ENCODE results near the gene ALB. TPM values are rescaled to one million over a fixed set of nuclear protein-coding genes. Genes with fewer than 3 reads are reported as not detected.

ALB gene
- polyA plus RNA-seq, 1 donor, result 20.3 TPM

DNA sequence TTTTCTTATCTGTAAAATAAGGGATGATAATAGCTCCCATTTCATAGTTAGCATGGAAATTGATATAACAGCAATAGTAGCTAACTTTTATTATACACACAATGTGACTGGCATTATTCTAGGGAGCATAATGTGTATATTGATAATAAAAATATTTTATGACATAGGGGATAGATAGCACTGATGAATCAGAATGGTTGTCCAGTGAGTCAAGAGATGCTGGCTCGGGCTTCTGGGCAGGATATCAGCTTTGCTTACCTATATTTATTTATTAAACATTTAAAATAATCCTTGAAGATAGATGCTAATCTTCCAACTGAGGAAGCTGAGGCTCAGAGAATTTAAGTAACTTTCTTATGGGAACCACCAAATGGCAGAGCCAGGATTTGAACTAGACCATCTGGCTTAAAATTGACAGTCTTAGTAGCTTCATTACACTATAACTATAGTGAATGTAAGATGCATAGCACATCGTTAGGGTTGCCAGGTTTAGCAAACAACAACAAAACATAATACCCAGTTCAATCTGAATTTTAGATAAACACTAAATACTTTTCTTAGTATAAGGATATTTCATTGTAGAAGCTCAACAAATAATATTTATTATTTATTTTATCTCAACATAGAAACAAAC, 34.6 kb downstream of the ALB start:
- 40% methylated on average over 2 of the region's 2 CpGs for WGBS (ENCODE audit: insufficient coverage, low lambda C conversion rate)
- Histone ChIP-seq H3K27ac (ENCODE audit: low read length) (no peak overlapping the region), H3K27me3 (ENCODE audit: control insufficient read depth, insufficient read depth, low read length) (no peaks in the 10 kb centered on the region), H3K4me1 (ENCODE audit: control insufficient read depth, insufficient read depth, low read length) (peaks cover 4% of the 10 kb centered on the region), H3K4me3 (ENCODE audit: low read length) (no peak overlapping the region), H3K36me3 (ENCODE audit: control insufficient read depth, insufficient read depth, low read length) (no peaks in the 10 kb centered on the region), H3K9me3 (ENCODE audit: control insufficient read depth, low read depth, low read length) (no peaks in the 10 kb centered on the region)
- DNase-seq, result no peak

DNA sequence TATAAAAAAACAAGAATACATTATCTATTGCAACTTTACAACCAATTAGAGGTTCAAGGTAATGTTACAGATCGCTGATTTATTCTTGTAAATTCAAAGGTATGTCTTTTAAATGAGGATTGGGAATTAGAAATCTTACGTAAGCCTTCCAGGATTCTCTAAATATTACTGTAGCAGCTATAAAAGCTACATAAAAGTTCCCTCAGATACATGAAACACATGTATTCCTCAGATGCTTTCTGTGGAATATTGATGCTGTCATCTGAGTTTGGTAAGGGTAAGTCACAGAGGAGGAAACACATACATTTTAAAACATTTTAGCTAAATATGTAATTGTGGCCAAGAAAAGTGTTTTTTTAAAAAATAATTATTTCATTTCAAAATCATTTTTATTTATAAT, 35.4 kb downstream of the ALB start:
- 100% methylated on average over 1 of the region's 2 CpGs for WGBS (ENCODE audit: insufficient coverage, low lambda C conversion rate)
- H3K4me1 ChIP-seq (ENCODE audit: control insufficient read depth, insufficient read depth, low read length), result peaks cover 4% of the 10 kb centered on the region
- no peak for DNase-seq
- H3K36me3 ChIP-seq (ENCODE audit: control insufficient read depth, insufficient read depth, low read length), result no peaks in the 10 kb centered on the region
- no peak overlapping the region for H3K4me3 ChIP-seq (ENCODE audit: low read length)
- no peak overlapping the region for H3K27ac ChIP-seq (ENCODE audit: low read length)
- H3K27me3 ChIP-seq (ENCODE audit: control insufficient read depth, insufficient read depth, low read length), result no peaks in the 10 kb centered on the region
- H3K9me3 ChIP-seq (ENCODE audit: control insufficient read depth, low read depth, low read length), result no peaks in the 10 kb centered on the region

DNA sequence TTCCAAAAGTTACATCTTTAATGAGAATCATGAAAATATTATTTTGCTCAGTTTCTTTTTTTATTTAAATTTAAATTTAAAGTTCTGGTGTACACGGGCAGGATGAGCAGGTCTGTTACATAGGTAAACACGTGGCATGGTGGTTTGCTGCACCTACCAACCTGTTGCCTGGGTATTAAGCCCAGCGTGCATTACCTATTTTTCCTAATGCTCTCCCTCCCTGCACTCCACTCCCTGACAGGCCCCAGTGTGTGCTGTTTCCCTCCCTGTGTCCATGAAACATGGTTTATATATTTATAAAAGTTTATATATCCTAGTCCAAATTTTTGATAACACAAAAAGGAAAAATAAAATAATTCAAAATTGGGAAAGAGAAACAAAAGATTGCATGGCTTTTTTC, 35.9 kb downstream of the ALB start:
- Histone ChIP-seq H3K27me3 (ENCODE audit: control insufficient read depth, insufficient read depth, low read length) (no peaks in the 10 kb centered on the region), H3K4me1 (ENCODE audit: control insufficient read depth, insufficient read depth, low read length) (peaks cover 4% of the 10 kb centered on the region), H3K4me3 (ENCODE audit: low read length) (no peak overlapping the region), H3K27ac (ENCODE audit: low read length) (no peak overlapping the region), H3K9me3 (ENCODE audit: control insufficient read depth, low read depth, low read length) (no peaks in the 10 kb centered on the region), H3K36me3 (ENCODE audit: control insufficient read depth, insufficient read depth, low read length) (no peaks in the 10 kb centered on the region)
- no peak for DNase-seq
- no CpG with 5 or more reads among the region's 3 CpGs for WGBS (ENCODE audit: insufficient coverage, low lambda C conversion rate)

DNA sequence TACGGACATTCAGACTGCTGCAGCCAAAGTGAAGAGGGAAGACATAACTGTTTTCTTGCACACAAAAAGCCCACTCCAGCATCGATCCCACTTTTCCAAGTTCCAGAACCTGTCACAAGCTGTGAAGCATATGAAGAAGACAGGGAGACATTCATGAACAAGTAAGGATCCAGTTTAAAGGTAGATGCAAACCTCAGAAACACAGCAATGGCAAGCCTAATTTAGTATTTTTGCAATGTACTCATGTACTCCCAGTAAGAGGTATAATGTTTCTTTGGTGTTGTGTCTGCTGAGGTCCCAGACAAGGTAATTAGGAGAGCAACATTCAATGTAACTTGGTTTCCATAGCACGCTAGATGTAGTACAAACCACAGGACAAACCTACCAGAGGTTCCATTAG, 36.6 kb downstream of the ALB start:
- H3K4me3 ChIP-seq (ENCODE audit: low read length), result no peak overlapping the region

DNA sequence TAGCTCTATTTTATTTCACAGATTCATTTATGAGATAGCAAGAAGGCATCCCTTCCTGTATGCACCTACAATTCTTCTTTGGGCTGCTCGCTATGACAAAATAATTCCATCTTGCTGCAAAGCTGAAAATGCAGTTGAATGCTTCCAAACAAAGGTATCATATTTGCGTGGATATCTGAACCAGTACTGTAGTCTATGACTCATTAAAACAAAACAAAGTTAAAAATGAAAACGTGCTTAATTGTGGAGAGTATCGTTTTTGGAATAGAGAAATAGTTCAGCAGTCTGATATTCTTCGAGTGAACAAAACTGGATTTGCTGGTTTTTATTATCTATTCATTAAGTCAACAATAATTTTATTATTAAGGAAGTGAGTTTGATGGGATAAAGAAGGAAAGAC, 38.2 kb downstream of the ALB start:
- WGBS (ENCODE audit: insufficient coverage, low lambda C conversion rate), result 53% methylated on average over 4 of the region's 5 CpGs
- no peak for DNase-seq
- Histone ChIP-seq H3K9me3 (ENCODE audit: control insufficient read depth, low read depth, low read length) (no peaks in the 10 kb centered on the region), H3K36me3 (ENCODE audit: control insufficient read depth, insufficient read depth, low read length) (no peaks in the 10 kb centered on the region), H3K4me3 (ENCODE audit: low read length) (no peak overlapping the region), H3K27ac (ENCODE audit: low read length) (no peak overlapping the region), H3K27me3 (ENCODE audit: control insufficient read depth, insufficient read depth, low read length) (no peaks in the 10 kb centered on the region), H3K4me1 (ENCODE audit: control insufficient read depth, insufficient read depth, low read length) (no peaks in the 10 kb centered on the region)

More for the DNA sequence above, 36.6 kb downstream of the ALB start:
- no peaks in the 10 kb centered on the region for H3K36me3 ChIP-seq (ENCODE audit: control insufficient read depth, insufficient read depth, low read length)
- H3K9me3 ChIP-seq (ENCODE audit: control insufficient read depth, low read depth, low read length), result no peaks in the 10 kb centered on the region
- DNase-seq, result no peak
- WGBS (ENCODE audit: insufficient coverage, low lambda C conversion rate), result 100% methylated on average over 1 of the region's 3 CpGs
- peaks cover 4% of the 10 kb centered on the region for H3K4me1 ChIP-seq (ENCODE audit: control insufficient read depth, insufficient read depth, low read length)
- H3K27me3 ChIP-seq (ENCODE audit: control insufficient read depth, insufficient read depth, low read length), result no peaks in the 10 kb centered on the region
- no peak overlapping the region for H3K27ac ChIP-seq (ENCODE audit: low read length)

GRCh38 chr4:73443224-73443623, 39.1 kb downstream of the ALB start:
- WGBS (ENCODE audit: insufficient coverage, low lambda C conversion rate), result 93% methylated on average over 3 of the region's 3 CpGs
- H3K27ac ChIP-seq (ENCODE audit: low read length), result no peak overlapping the region

DNA sequence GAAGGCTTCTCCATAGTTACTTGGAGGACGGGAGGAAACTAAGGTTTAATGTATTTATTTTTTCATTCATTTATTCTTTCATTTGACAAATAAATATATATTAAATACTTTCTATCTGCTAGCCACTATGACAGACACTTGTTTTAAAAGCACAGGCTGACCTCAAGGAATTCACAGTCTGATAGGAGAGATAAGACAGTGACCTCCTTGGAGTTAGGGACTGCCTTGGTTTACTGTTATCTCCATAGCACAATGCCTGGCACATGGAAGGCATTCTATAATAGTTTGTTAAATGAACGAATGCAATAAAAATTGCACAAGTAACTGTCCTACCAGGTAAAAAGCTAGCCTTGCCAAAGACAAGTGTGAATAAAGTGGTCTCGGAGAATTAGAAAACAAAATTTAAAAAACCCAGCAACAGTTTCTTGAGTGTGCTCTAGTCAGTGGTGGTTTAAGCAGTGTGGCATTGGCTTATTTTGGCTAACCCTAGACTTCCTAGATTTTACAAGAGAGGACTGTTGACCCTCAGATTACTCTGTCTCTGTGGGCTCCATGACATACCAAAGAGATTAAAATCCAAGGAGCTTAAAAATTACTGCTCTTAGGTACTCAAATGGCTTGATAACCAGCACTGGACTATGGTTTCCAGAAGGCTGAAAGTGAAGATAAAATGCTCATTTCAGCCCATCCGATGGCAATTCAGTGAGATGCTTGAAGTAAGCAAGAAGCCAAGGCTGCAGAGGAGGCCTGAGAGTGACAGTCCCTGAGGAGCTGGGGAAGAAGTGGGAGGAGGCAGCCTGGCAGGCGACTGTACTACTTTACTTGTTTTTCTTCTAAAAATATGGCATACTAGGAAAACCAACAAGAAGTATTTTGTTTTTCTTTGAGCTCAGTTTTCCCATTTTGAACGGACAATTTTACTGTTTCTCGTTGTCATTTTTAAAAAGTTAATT, 41.6 kb downstream of the ALB start:
- Histone ChIP-seq H3K9me3 (ENCODE audit: control insufficient read depth, low read depth, low read length) (no peaks in the 10 kb centered on the region), H3K36me3 (ENCODE audit: control insufficient read depth, insufficient read depth, low read length) (peaks cover 4% of the 10 kb centered on the region), H3K4me3 (ENCODE audit: low read length) (no peak overlapping the region), H3K27me3 (ENCODE audit: control insufficient read depth, insufficient read depth, low read length) (no peaks in the 10 kb centered on the region), H3K4me1 (ENCODE audit: control insufficient read depth, insufficient read depth, low read length) (no peaks in the 10 kb centered on the region), H3K27ac (ENCODE audit: low read length) (peak overlapping the region; percentile 9)
- 100% methylated on average over 5 of the region's 7 CpGs for WGBS (ENCODE audit: insufficient coverage, low lambda C conversion rate)
- DNase-seq, result no peak

More at GRCh38 chr4:73443224-73443623, 39.1 kb downstream of the ALB start:
- Histone ChIP-seq H3K27me3 (ENCODE audit: control insufficient read depth, insufficient read depth, low read length) (no peaks in the 10 kb centered on the region), H3K9me3 (ENCODE audit: control insufficient read depth, low read depth, low read length) (no peaks in the 10 kb centered on the region), H3K36me3 (ENCODE audit: control insufficient read depth, insufficient read depth, low read length) (no peaks in the 10 kb centered on the region), H3K4me3 (ENCODE audit: low read length) (no peak overlapping the region), H3K4me1 (ENCODE audit: control insufficient read depth, insufficient read depth, low read length) (no peaks in the 10 kb centered on the region)
- DNase-seq, result no peak

- WGBS (ENCODE audit: insufficient coverage, low lambda C conversion rate), result no CpG with 5 or more reads among the region's 4 CpGs
- H3K36me3 ChIP-seq (ENCODE audit: control insufficient read depth, insufficient read depth, low read length), result peaks cover 4% of the 10 kb centered on the region
- H3K27me3 ChIP-seq (ENCODE audit: control insufficient read depth, insufficient read depth, low read length), result no peaks in the 10 kb centered on the region
- no peaks in the 10 kb centered on the region for H3K4me1 ChIP-seq (ENCODE audit: control insufficient read depth, insufficient read depth, low read length)
- no peak overlapping the region for H3K27ac ChIP-seq (ENCODE audit: low read length)
- H3K4me3 ChIP-seq (ENCODE audit: low read length), result no peak overlapping the region
- no peaks in the 10 kb centered on the region for H3K9me3 ChIP-seq (ENCODE audit: control insufficient read depth, low read depth, low read length)
- DNase-seq, result peak; percentile 38 to 56
Observed at GRCh38 chr4:73446336-73446938, 42.4 kb downstream of the ALB start.

GRCh38 chr4:73447671-73448070, 43.6 kb downstream of the ALB start:
- Histone ChIP-seq H3K4me3 (ENCODE audit: low read length) (no peak overlapping the region), H3K9me3 (ENCODE audit: control insufficient read depth, low read depth, low read length) (no peaks in the 10 kb centered on the region), H3K36me3 (ENCODE audit: control insufficient read depth, insufficient read depth, low read length) (peaks cover 4% of the 10 kb centered on the region), H3K27me3 (ENCODE audit: control insufficient read depth, insufficient read depth, low read length) (no peaks in the 10 kb centered on the region), H3K27ac (ENCODE audit: low read length) (no peak overlapping the region), H3K4me1 (ENCODE audit: control insufficient read depth, insufficient read depth, low read length) (peaks cover 6% of the 10 kb centered on the region)
- DNase-seq, result no peak
- 92% methylated on average over 2 of the region's 4 CpGs for WGBS (ENCODE audit: insufficient coverage, low lambda C conversion rate)

- no peak for DNase-seq
- Histone ChIP-seq H3K4me1 (ENCODE audit: control insufficient read depth, insufficient read depth, low read length) (peaks cover 13% of the 10 kb centered on the region), H3K9me3 (ENCODE audit: control insufficient read depth, low read depth, low read length) (no peaks in the 10 kb centered on the region), H3K4me3 (ENCODE audit: low read length) (no peak overlapping the region), H3K27me3 (ENCODE audit: control insufficient read depth, insufficient read depth, low read length) (no peaks in the 10 kb centered on the region), H3K27ac (ENCODE audit: low read length) (no peak overlapping the region), H3K36me3 (ENCODE audit: control insufficient read depth, insufficient read depth, low read length) (peaks cover 4% of the 10 kb centered on the region)
- 100% methylated on average over 3 of the region's 4 CpGs for WGBS (ENCODE audit: insufficient coverage, low lambda C conversion rate)
Observed at GRCh38 chr4:73448448-73449203, 44.5 kb downstream of the ALB start.
